Spleen (tissue), 7 donors: ENCODE results near the gene TTI1.

ENCODE experiments used
- POLR2A ChIP-seq, 3 donors: fragments of 450-650 bp; IDR thresholded peaks; one replicate each; pipeline ENCODE4 v1.5.1; 2017; ENCODE audit warnings: antibody characterized with exemption in 3 of 3, mild to moderate bottlenecking in 1 of 3
- TF ChIP-seq, protein P1 (sequence below), 11 experiments: fragments of 200-600 bp in 7 of 11; fragments of 450-650 bp in 4 of 11; sonication (generic) in 4 of 11; IDR thresholded peaks in 8 of 11; conservative IDR thresholded peaks in 3 of 11; 1 replicate in 7 of 11; 2 replicates in 4 of 11; pipeline versions ENCODE4 v1.4.0 to v1.8.0; 2016 to 2021; ENCODE audit warnings: antibody characterized with exemption in 11 of 11, inconsistent platforms in 4 of 11, mild to moderate bottlenecking in 1 of 11
- donor health status: DM: no; HTN: no; CAD: no; lungs with moderate emphysema.
- donor health status: DM: no; HTN: no; CAD: no.
- donor health status: DM: no; HTN: no; CAD: no.

GRCh38 chr20:37981568-37981967, 51.7 kb downstream of the TTI1 start:
- TF ChIP-seq, protein P1, sequence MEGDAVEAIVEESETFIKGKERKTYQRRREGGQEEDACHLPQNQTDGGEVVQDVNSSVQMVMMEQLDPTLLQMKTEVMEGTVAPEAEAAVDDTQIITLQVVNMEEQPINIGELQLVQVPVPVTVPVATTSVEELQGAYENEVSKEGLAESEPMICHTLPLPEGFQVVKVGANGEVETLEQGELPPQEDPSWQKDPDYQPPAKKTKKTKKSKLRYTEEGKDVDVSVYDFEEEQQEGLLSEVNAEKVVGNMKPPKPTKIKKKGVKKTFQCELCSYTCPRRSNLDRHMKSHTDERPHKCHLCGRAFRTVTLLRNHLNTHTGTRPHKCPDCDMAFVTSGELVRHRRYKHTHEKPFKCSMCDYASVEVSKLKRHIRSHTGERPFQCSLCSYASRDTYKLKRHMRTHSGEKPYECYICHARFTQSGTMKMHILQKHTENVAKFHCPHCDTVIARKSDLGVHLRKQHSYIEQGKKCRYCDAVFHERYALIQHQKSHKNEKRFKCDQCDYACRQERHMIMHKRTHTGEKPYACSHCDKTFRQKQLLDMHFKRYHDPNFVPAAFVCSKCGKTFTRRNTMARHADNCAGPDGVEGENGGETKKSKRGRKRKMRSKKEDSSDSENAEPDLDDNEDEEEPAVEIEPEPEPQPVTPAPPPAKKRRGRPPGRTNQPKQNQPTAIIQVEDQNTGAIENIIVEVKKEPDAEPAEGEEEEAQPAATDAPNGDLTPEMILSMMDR (IDR thresholded peaks at IDR 0.05 in 8 of 11, conservative IDR thresholded peaks at IDR 0.05 in 3 of 11), result no peak
- no peak for TF ChIP-seq POLR2A (IDR thresholded peaks at IDR 0.05)
